Measurements from ENCODE around the gene CFAP299. TPM values are rescaled to one million over a fixed set of nuclear protein-coding genes. Genes with fewer than 3 reads are reported as not detected.

Gene CFAP299
- total RNA-seq, 1 donor from 2014 or later, result not detected

DNA sequence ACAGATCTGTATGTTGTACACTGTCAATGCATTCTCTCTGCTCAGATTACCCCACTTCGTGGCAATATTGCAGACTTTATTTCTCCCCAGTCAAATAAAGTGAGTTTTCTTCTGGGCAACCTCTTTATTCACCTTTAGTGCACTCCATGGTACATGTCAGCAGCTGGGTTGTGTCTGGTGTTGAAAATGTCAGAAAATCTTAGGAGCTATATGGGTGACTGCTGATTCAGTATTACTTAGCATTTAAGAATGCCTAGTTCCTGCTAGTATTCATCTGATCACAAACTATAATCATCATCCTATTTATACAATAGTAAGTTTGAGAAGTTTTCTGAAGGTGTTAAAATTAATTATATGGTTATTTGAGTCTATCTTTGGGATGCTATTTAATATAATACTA, 112.5 kb downstream of the CFAP299 start:
- no peaks in the 10 kb centered on the region for H3K27me3 ChIP-seq (ENCODE audit: insufficient read depth, low read length)
- Mint-ChIP-seq H3K9me3 (ENCODE audit: unreplicated experiment) (peaks cover 10% of the 10 kb centered on the region), H3K4me1 (ENCODE audit: low read depth, unreplicated experiment) (no peaks in the 10 kb centered on the region), H3K27ac (ENCODE audit: unreplicated experiment) (no peak overlapping the region), H3K4me3 (ENCODE audit: unreplicated experiment) (no peak overlapping the region), H3K36me3 (ENCODE audit: low read depth, unreplicated experiment) (no peaks in the 10 kb centered on the region), H3K27me3 (ENCODE audit: low read depth, unreplicated experiment) (no peaks in the 10 kb centered on the region)
- no peak for DNase-seq (ENCODE audit: low read depth)
- H3K9me3 ChIP-seq (ENCODE audit: insufficient read depth, low read depth, low read length), result peaks cover 3% of the 10 kb centered on the region
- no peak overlapping the region for H2AFZ ChIP-seq (ENCODE audit: low read depth, low read length)
- H3K27ac ChIP-seq (ENCODE audit: low read depth, low read length), result no peak overlapping the region
- no peaks in the 10 kb centered on the region for H3K4me1 ChIP-seq (ENCODE audit: insufficient read depth, low read length)
- FAIRE-seq, result no peak
- H3K4me2 ChIP-seq (ENCODE audit: low read length), result no peak overlapping the region
- no peak overlapping the region for H3K9ac ChIP-seq (ENCODE audit: low read length)
- no peak for TF ChIP-seq CTCF (IDR thresholded peaks at IDR 0.05; ENCODE audit: insufficient read depth, low read depth, low read length)
- H3K79me2 ChIP-seq (ENCODE audit: insufficient read depth, low read length), result no peaks in the 10 kb centered on the region
- H3K4me3 ChIP-seq (ENCODE audit: insufficient read depth, low read depth, low read length), result no peak overlapping the region
- no peaks in the 10 kb centered on the region for H4K20me1 ChIP-seq (ENCODE audit: insufficient read depth, low read length)
- no peaks in the 10 kb centered on the region for H3K36me3 ChIP-seq (ENCODE audit: insufficient read depth, low read length)

GRCh38 chr4:80452055-80452454, 116.5 kb downstream of the CFAP299 start:
- Histone ChIP-seq H3K4me1 (ENCODE audit: insufficient read depth, low read length) (peaks cover 7% of the 10 kb centered on the region), H3K36me3 (ENCODE audit: insufficient read depth, low read length) (no peaks in the 10 kb centered on the region), H3K4me2 (ENCODE audit: low read length) (no peak overlapping the region), H3K4me3 (ENCODE audit: insufficient read depth, low read depth, low read length) (no peak overlapping the region), H3K27me3 (ENCODE audit: insufficient read depth, low read length) (no peaks in the 10 kb centered on the region), H3K9me3 (ENCODE audit: insufficient read depth, low read depth, low read length) (peaks cover 3% of the 10 kb centered on the region), H3K27ac (ENCODE audit: low read depth, low read length) (no peak overlapping the region), H2AFZ (ENCODE audit: low read depth, low read length) (no peak overlapping the region), H3K79me2 (ENCODE audit: insufficient read depth, low read length) (no peaks in the 10 kb centered on the region), H3K9ac (ENCODE audit: low read length) (no peak overlapping the region), H4K20me1 (ENCODE audit: insufficient read depth, low read length) (no peaks in the 10 kb centered on the region)
- no peak for FAIRE-seq
- Mint-ChIP-seq H3K27ac (ENCODE audit: unreplicated experiment) (no peak overlapping the region), H3K9me3 (ENCODE audit: unreplicated experiment) (peaks cover 12% of the 10 kb centered on the region), H3K36me3 (ENCODE audit: low read depth, unreplicated experiment) (no peaks in the 10 kb centered on the region), H3K4me3 (ENCODE audit: unreplicated experiment) (no peak overlapping the region), H3K27me3 (ENCODE audit: low read depth, unreplicated experiment) (no peaks in the 10 kb centered on the region), H3K4me1 (ENCODE audit: low read depth, unreplicated experiment) (peaks cover 6% of the 10 kb centered on the region)
- no peak for TF ChIP-seq CTCF (IDR thresholded peaks at IDR 0.05; ENCODE audit: insufficient read depth, low read depth, low read length)
- no peak for TF ChIP-seq EZH2 (IDR thresholded peaks at IDR 0.05; ENCODE audit: insufficient read depth, low read length)
- DNase-seq (ENCODE audit: low read depth), result no peak

DNA sequence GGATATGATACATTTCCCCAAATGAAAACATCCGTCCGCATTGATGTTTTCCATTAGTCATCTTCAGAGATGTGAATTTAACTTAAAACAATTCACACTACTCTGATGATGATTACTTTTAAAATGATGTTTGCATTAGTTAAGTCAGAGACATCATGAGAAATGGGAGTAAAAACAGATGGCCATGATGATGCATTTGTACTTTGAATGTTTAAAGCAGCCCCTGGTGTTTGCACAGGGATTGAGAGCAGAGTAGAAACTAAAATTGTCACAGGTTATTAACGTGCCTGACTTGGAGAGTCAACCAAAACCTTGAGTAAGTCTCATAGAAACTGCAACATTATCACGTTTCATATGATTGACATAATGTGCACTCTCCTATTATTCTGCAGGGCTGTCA, 117.2 kb downstream of the CFAP299 start:
- H3K4me3 ChIP-seq (ENCODE audit: insufficient read depth, low read depth, low read length), result no peak overlapping the region
- no peaks in the 10 kb centered on the region for H3K79me2 ChIP-seq (ENCODE audit: insufficient read depth, low read length)
- H3K36me3 Mint-ChIP-seq (ENCODE audit: low read depth, unreplicated experiment), result no peaks in the 10 kb centered on the region
- H3K9me3 ChIP-seq (ENCODE audit: insufficient read depth, low read depth, low read length), result peaks cover 3% of the 10 kb centered on the region
- no peak overlapping the region for H3K27ac ChIP-seq (ENCODE audit: low read depth, low read length)
- H3K27me3 ChIP-seq (ENCODE audit: insufficient read depth, low read length), result no peaks in the 10 kb centered on the region
- peaks cover 7% of the 10 kb centered on the region for H3K4me1 ChIP-seq (ENCODE audit: insufficient read depth, low read length)
- no peak for FAIRE-seq
- H3K4me1 Mint-ChIP-seq (ENCODE audit: low read depth, unreplicated experiment), result peaks cover 6% of the 10 kb centered on the region
- no peak overlapping the region for H3K4me3 Mint-ChIP-seq (ENCODE audit: unreplicated experiment)
- no peaks in the 10 kb centered on the region for H3K36me3 ChIP-seq (ENCODE audit: insufficient read depth, low read length)
- H3K4me2 ChIP-seq (ENCODE audit: low read length), result no peak overlapping the region
- peaks cover 12% of the 10 kb centered on the region for H3K9me3 Mint-ChIP-seq (ENCODE audit: unreplicated experiment)
- H4K20me1 ChIP-seq (ENCODE audit: insufficient read depth, low read length), result no peaks in the 10 kb centered on the region
- TF ChIP-seq CTCF (IDR thresholded peaks at IDR 0.05; ENCODE audit: insufficient read depth, low read depth, low read length) (no peak), EZH2 (IDR thresholded peaks at IDR 0.05; ENCODE audit: insufficient read depth, low read length) (no peak)
- no peak overlapping the region for H3K9ac ChIP-seq (ENCODE audit: low read length)
- DNase-seq (ENCODE audit: low read depth), result no peak
- H3K27ac Mint-ChIP-seq (ENCODE audit: unreplicated experiment), result no peak overlapping the region
- H3K27me3 Mint-ChIP-seq (ENCODE audit: low read depth, unreplicated experiment), result no peaks in the 10 kb centered on the region
- H2AFZ ChIP-seq (ENCODE audit: low read depth, low read length), result no peak overlapping the region
